Measurements from ENCODE around the gene MAPK12. TPM values are rescaled to one million over a fixed set of nuclear protein-coding genes. Genes with fewer than 3 reads are reported as not detected.

MAPK12 gene
- total RNA-seq, 2 donors from 2014 or later: 3.9 to 4.6 TPM

- 92 to 95% methylated on average over 37 to 57 of the region's 57 CpGs for WGBS, 2 donors
- Histone ChIP-seq H3K27ac (no peak overlapping the region), H3K9me3 (no peaks in the 10 kb centered on the region), H3K4me1 (peaks cover 17% of the 10 kb centered on the region), H3K36me3 (replicated peaks in 1 of 2; ENCODE audit: insufficient read depth in 1 of 2, low read depth in 2 of 2) (peaks cover 14 to 42% of the 10 kb centered on the region in 2 donors), H3K27me3 (no peaks in the 10 kb centered on the region), H3K4me3 (no peak overlapping the region)
- DNase-seq (peak in 1 of 4 donors; percentile 15), ATAC-seq (no peak)
- intact Hi-C loops (cut with DNase I): no loop called here
- TF ChIP-seq CTCF (IDR thresholded peaks at IDR 0.05): no peak
- TF ChIP-seq POLR2A (IDR thresholded peaks at IDR 0.05): no peak
Measured at GRCh38 chr22:50216684-50217520, 44.6 kb downstream of the MAPK12 start.

- 76 to 81% methylated on average over 5 to 15 of the region's 15 CpGs for WGBS, 2 donors
- intact Hi-C loops (cut with DNase I): no loop called here
- Histone ChIP-seq H3K4me3 (no peak overlapping the region), H3K36me3 (replicated peaks in 1 of 2; ENCODE audit: insufficient read depth in 1 of 2, low read depth in 2 of 2) (peaks cover 7 to 38% of the 10 kb centered on the region in 2 donors), H3K27me3 (no peaks in the 10 kb centered on the region), H3K9me3 (no peaks in the 10 kb centered on the region), H3K4me1 (peaks cover 17% of the 10 kb centered on the region), H3K27ac (no peak overlapping the region)
- no peak for TF ChIP-seq CTCF (IDR thresholded peaks at IDR 0.05)
- no peak for TF ChIP-seq POLR2A (IDR thresholded peaks at IDR 0.05)
- ATAC-seq (no peak), DNase-seq (no peak)
Measured at GRCh38 chr22:50216055-50216683, 45.3 kb downstream of the MAPK12 start.

GRCh38 chr22:50215297-50216054 lies 46.0 kb downstream of the MAPK12 start:
- no peak overlapping the region for H3K27ac ChIP-seq
- H3K27me3 ChIP-seq: no peaks in the 10 kb centered on the region
- intact Hi-C loops (cut with DNase I): no loop called here
- TF ChIP-seq POLR2A (IDR thresholded peaks at IDR 0.05) (no peak), CTCF (IDR thresholded peaks at IDR 0.05) (no peak)
- H3K9me3 ChIP-seq: no peaks in the 10 kb centered on the region
- WGBS, 2 donors: 73 to 82% methylated on average over 10 to 17 of the region's 17 CpGs
- DNase-seq (peak in 1 of 4 donors; percentile 29), ATAC-seq (no peak)
- H3K4me3 ChIP-seq: no peak overlapping the region
- peaks cover 17% of the 10 kb centered on the region for H3K4me1 ChIP-seq
- H3K36me3 ChIP-seq (replicated peaks in 1 of 2; ENCODE audit: insufficient read depth in 1 of 2, low read depth in 2 of 2): peaks cover 7 to 39% of the 10 kb centered on the region in 2 donors

DNA sequence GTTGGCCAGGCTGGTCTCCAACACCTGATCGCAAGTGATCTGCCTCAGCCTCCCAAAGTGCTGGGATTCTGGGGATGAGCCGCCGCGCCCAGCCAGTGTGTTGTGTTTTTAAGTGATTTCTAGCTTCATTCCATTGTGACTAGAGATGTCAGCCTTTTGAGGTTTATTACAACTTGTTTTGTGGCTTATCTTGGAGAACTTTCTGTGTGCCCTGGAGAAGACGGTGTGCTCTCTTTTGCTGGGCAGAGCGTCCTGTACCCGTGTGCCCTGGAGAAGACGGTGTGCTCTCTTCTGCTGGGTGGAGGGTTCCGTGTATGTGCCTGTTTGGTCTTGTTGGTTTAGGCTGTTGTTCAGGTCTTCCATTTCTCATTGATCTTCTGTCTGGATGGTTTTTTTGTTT lies 48.2 kb downstream of the MAPK12 start:
- Histone ChIP-seq H3K9me3 (no peaks in the 10 kb centered on the region), H3K4me1 (peaks cover 1% of the 10 kb centered on the region), H3K27me3 (no peaks in the 10 kb centered on the region), H3K36me3 (replicated peaks in 1 of 2; ENCODE audit: insufficient read depth in 1 of 2, low read depth in 2 of 2) (peaks cover 7 to 37% of the 10 kb centered on the region in 2 donors), H3K27ac (no peak overlapping the region), H3K4me3 (no peak overlapping the region)
- DNase-seq (no peak), ATAC-seq (no peak)
- TF ChIP-seq POLR2A (IDR thresholded peaks at IDR 0.05) (no peak), CTCF (IDR thresholded peaks at IDR 0.05) (no peak)
- 96 to 97% methylated on average over 9 of the region's 9 CpGs for WGBS, 2 donors
- intact Hi-C loops (cut with DNase I): no loop called here
